Skeletal muscle satellite cell (primary cell): ENCODE results near the gene EIF5AL1. TPM values are rescaled to one million over a fixed set of nuclear protein-coding genes. Genes with fewer than 3 reads are reported as not detected.

ENCODE experiments used
- small RNA-seq: library from RNA; depleted of rRNA; stranded (forward); fragments of <200 nt; gene quantifications from one replicate; pipeline ENCODE3, GENCODE V24; 2012

Gene EIF5AL1

Small RNA genes within 50 kb of the gene (small RNA-seq; reads per million reads assigned to genes)
- gene BX248123.2 (not detected), gene RPS12P18 (not detected)
